Activated naive CD4-positive, alpha-beta T cell treated with anti-CD3 and anti-CD28 coated beads, Interleukin-2, amount 10 ng/mL, durations not matched to agents 7 days and 5 days (primary cell): ENCODE results near the gene PAX2.

ENCODE experiments used
- CTCF ChIA-PET: fragments of 350-600 bp; sonication (Branson Sonifier 250); formaldehyde crosslinking; loops from one replicate; lab custom pipeline; 2021; ENCODE audit warnings: antibody characterized with exemption; lab: Charles Lee
- DNase-seq: peaks from one replicate; pipeline ENCODE4 v3.0.0-alpha.2; 2020
- H3K27ac Mint-ChIP-seq: one replicate; pipeline ENCODE4 v1.8.0; 2021; ENCODE audit warnings: mild to moderate bottlenecking, moderate library complexity, mixed read lengths
- H3K27me3 Mint-ChIP-seq: one replicate; pipeline ENCODE4 v1.8.0; 2021; ENCODE audit warnings: mild to moderate bottlenecking, mixed read lengths
- H3K36me3 Mint-ChIP-seq: one replicate; pipeline ENCODE4 v1.8.0; 2021; ENCODE audit warnings: mixed read lengths
- H3K4me1 Mint-ChIP-seq: one replicate; pipeline ENCODE4 v1.8.0; 2021; ENCODE audit warnings: mixed read lengths
- H3K4me3 Mint-ChIP-seq: one replicate; pipeline ENCODE4 v1.8.0; 2021; ENCODE audit warnings: mild to moderate bottlenecking, moderate library complexity, mixed read lengths
- H3K9me3 Mint-ChIP-seq: one replicate; pipeline ENCODE4 v1.8.0; 2021; ENCODE audit warnings: mixed read lengths

Gene PAX2

DNA sequence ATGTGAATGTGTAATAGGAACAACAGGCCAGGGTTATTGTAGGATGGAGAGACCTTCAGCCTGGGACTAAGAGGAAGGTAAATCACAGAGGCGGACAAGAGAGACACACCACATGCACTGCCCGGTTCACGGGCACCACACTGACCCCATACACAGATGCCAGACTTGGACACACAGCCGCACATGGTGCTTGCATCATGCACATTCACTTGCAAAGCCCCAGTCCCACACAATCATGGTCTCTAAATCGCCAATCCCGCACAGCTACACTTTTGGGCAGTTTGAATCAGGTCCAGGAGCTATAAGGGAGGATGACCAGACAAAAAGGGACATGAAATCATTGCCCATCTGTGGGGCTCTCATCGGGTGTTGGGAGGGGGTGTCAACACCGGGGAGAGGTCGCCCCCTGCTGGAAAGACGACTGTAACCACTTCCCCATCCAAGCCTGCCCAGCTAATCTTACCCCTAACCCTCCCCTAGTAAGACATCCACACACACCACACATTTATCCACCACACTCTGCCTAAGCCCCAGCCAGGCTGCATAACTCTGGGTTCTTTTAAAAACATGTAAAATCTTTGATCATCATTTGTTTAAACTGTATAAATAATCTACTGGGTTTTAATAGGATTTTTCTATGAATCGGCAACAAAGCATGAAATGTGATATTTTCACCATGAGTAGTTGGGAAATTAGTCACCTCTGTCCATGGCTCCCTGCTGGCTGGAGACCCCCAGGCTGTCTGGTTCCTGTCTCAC is 126.8 kb downstream of the PAX2 start:
- Mint-ChIP-seq H3K4me3 (no peak overlapping the region), H3K36me3 (no peaks in the 10 kb centered on the region), H3K4me1 (no peaks in the 10 kb centered on the region), H3K9me3 (no peaks in the 10 kb centered on the region), H3K27me3 (peaks cover 41% of the 10 kb centered on the region), H3K27ac (no peak overlapping the region)
- CTCF ChIA-PET: interaction anchor here (0.7 to 2.8 kb wide), 12 partner anchors 15 to 421 kb away, joined by 3 to 12 read pairs (median 4); no protein-coding TSS in a partner anchor
- DNase-seq: peak; percentile 72

DNA sequence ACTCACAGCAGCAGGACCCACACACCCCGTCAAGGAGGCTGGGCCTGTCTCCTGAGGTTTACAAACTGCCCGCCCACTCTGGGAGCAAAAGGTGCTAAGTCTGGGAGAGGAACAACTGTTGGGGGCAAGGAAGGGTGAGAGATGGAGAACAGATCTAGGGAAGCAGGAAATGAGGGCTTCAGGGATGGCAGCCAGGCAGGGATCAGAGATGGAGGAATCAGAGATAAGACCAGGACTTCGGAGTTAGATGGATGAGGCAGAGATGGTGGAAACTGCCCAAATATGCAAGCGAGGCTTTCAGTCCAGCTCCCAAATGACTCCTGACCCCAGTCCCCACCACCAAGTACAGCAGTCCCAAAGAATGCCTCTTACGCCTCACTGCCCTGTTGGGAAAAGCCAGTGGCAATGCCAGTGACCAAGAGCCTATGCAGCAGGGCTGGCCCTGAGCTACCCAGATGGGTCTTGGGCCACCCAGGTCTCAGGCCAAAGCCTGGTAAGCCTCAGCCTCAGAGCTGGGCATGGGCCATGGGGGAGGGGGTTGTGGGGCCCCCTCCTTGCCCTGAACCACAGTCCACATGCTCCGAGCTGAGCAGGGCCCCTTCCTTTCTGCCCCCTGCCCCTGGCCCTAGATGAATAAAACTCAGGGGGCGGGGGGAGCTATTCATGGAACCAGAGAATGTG is 127.9 kb downstream of the PAX2 start:
- CTCF ChIA-PET: interaction anchor here (1.5 to 2.8 kb wide), 2 partner anchors 50 to 312 kb away, joined by 5 to 12 read pairs; no protein-coding TSS in a partner anchor
- no peak for DNase-seq
- Mint-ChIP-seq H3K4me1 (no peaks in the 10 kb centered on the region), H3K9me3 (no peaks in the 10 kb centered on the region), H3K27me3 (peaks cover 41% of the 10 kb centered on the region), H3K27ac (no peak overlapping the region), H3K4me3 (no peak overlapping the region), H3K36me3 (no peaks in the 10 kb centered on the region)

DNA sequence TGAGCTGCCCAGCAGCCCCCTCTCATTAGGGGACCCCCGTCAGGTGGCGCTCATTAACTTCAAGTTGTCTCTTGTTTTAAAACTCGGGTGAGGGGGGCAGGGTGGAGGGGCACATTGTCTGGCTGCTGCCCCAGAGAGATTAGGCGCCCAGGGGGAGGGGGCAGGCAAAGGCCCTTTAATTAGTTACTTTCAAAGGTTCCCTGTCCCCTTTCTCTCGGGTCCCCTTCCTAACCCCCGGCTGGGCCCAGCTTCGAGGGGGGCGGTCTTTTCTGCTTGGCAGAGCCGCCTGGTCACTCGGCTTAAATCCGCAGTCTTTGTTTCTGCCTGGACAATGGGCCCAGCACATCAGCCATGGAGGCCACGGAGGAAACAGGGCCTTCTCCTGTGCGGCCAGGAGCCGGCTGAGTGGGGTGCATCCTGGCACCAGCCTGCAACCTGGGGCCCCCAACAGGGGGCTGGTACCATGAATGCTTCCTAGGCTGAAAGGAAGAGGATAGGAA is 128.5 kb downstream of the PAX2 start:
- no peak for DNase-seq
- no peak overlapping the region for H3K27ac Mint-ChIP-seq
- no peaks in the 10 kb centered on the region for H3K36me3 Mint-ChIP-seq
- CTCF ChIA-PET: no interaction called here
- H3K27me3 Mint-ChIP-seq: peaks cover 41% of the 10 kb centered on the region
- H3K4me3 Mint-ChIP-seq: no peak overlapping the region
- H3K9me3 Mint-ChIP-seq: no peaks in the 10 kb centered on the region
- H3K4me1 Mint-ChIP-seq: no peaks in the 10 kb centered on the region

DNA sequence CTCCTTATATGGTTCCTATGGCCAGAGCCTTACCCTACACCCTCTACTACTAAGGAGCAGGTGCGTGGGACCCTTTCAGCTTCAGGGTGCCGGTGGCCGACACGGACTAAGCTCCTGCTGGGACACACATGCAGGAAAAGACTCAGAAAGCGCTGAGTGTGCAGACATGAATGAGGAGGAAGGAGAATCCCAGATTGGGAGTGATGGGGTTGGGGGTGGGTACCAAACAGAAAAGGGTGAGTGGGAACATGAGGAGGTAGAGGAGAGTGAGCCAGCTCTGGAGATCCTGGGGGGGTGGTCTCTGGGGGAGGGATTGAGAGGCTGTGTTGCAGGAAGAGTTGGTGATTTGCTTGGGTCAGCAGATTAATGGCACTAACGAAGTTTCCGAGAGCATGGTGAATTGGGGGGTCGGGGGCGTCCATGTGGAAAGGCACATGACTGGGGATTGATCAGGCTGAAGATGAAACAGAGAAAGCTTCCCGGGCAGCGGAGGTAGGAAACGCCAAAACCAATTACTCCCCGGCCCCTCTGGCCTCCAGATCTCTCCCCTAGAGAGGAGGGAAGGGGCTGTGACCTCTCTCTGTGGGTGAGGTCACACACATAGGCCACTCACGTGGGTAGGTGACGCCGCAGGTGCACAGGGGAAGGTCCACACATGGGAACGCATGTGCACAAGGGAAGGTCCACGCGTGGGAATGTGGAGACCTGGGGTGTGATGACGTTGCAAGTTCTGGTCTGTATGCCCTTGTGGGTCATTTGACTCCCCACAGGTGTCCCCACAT is 129.5 kb downstream of the PAX2 start:
- CTCF ChIA-PET: no interaction called here
- peaks cover 44% of the 10 kb centered on the region for H3K27me3 Mint-ChIP-seq
- no peak overlapping the region for H3K4me3 Mint-ChIP-seq
- no peaks in the 10 kb centered on the region for H3K4me1 Mint-ChIP-seq
- H3K27ac Mint-ChIP-seq: no peak overlapping the region
- H3K9me3 Mint-ChIP-seq: no peaks in the 10 kb centered on the region
- no peak for DNase-seq
- H3K36me3 Mint-ChIP-seq: no peaks in the 10 kb centered on the region

DNA sequence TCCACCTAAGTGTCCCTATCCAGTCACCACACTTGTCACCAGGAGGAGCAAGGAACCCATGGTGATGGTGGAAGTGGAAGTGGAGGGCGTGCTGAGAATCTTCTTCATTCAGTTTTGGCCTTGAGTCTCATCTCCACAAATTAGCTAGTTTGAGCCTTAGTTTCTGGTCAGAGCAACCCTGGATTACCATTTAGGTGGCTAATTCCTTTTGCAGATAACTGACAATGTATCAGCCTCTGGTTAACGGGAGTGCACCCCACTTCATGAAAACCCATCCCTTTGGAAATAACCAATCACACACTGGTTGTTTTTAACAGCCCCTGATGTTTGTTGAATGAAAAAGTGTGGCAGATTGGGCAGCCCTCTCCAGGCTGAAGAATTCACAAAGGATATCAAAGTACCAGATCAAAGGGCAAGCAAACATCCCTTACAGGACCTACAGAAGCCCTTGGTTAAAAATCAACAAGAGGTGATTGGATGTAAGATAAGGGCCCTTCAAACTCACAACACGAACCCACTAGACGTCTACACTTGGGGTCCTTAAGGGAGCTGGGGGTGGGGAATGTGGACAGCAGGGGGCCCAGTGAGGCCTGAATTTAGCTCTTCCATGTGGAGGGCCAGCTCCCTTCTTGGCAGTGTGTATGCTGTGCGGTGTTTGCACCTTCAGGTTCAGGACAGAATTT is 130.2 kb downstream of the PAX2 start:
- no peak for DNase-seq
- Mint-ChIP-seq H3K27me3 (peaks cover 44% of the 10 kb centered on the region), H3K4me3 (no peak overlapping the region), H3K36me3 (no peaks in the 10 kb centered on the region), H3K9me3 (no peaks in the 10 kb centered on the region), H3K4me1 (no peaks in the 10 kb centered on the region), H3K27ac (no peak overlapping the region)
- CTCF ChIA-PET: no interaction called here

DNA sequence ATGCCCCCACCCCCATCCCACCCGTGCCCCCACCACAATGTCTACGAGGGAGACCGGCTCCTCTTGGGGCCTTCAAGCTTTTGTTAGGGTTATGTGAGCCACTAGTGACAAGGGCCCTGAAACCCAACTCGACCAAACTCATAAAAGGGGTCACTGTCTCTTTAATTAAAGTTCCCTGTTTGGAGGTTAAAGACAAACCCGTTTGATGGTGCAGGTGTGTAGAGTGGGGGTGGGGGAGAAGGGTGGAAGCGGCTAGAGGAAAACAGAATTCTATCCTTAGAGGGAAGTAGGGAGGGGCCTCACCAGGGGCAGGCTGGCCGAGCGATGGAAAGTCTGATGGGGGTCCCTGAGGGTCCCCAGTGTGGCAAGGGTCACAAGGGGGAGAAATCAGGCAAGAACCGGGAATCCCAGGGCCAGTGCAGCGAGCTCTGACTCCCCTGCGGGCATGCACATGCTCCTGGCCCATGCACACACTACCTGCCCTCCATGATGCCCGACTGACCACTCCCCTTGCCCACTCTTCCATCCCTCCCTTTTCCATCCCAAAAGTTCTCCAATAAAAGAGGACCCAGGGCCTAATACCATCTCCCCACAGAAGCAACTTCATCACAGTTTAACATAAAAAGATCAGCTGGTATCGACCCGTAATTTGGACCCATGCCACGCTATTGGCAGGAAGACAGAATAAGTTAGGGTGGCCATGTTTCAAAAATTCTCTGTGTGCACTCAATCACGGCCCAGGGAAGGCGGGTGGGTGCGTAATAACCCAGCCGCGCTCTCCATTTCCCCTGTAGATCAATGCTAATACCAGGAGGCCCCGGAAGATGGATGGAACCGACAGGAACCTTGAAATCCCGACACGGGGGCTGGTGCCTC is 131.4 kb downstream of the PAX2 start:
- CTCF ChIA-PET: interaction anchor here (2.9 kb wide), 1 partner anchor 11 kb away, joined by 13 read pairs; no protein-coding TSS in a partner anchor
- DNase-seq: no peak

DNA sequence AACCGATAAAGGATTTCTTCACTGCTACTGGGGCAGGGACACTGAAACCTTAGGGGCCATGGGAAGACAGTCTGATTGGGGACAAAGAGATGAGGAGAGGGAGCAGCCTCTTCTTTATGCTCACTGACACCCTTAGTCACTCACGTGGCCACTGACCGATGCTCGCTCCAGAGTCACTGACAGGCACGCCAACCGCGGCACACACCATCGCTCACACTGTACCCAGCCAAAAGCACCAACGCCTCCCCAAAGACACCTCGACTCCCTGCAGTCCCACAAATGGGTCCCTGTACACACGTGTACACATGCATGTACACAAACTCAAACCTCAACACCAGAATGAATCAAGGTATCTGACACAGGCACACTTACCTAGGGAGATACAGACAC is 132.1 kb downstream of the PAX2 start:
- Mint-ChIP-seq H3K27ac (no peak overlapping the region), H3K36me3 (no peaks in the 10 kb centered on the region), H3K4me1 (no peaks in the 10 kb centered on the region), H3K9me3 (no peaks in the 10 kb centered on the region), H3K27me3 (peaks cover 45% of the 10 kb centered on the region), H3K4me3 (no peak overlapping the region)
- DNase-seq: no peak
- CTCF ChIA-PET: interaction anchor here (1.7 to 2.9 kb wide), 2 partner anchors 11 to 134 kb away, joined by 4 to 13 read pairs; no protein-coding TSS in a partner anchor

More for the DNA sequence above, 131.4 kb downstream of the PAX2 start:
- Mint-ChIP-seq H3K4me1 (no peaks in the 10 kb centered on the region), H3K4me3 (no peak overlapping the region), H3K27ac (no peak overlapping the region), H3K27me3 (peaks cover 44% of the 10 kb centered on the region), H3K9me3 (no peaks in the 10 kb centered on the region), H3K36me3 (no peaks in the 10 kb centered on the region)

DNA sequence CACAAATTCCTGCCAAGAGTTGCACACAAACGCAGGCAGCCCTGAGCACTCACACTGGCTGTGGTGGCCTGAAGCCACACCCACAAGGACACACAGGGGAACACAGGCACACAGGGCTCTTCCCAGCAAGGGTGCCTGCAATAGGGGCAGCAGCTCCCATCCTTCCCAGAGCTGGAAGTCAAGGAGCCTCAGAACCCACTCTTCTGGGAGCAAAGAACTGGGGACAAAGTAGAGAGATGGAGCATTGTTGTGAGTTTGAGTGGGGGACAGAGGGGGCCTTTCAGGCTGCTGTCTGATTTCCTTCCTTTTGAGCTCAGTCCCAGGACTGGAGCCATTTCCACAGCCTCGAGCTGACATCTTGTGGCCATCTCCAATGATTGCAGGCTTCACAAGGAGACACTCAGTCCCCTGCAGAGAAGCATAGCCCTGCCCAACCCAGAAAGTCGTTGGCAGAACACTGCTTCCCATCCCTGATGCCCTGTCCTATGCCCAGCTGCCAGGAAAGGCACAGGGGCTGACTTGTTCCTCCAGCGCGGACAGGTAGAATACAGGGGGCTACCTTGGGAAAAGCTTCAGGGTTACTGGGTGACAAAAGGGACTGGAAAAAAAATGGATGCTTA is 133.0 kb downstream of the PAX2 start:
- no peaks in the 10 kb centered on the region for H3K4me1 Mint-ChIP-seq
- H3K27me3 Mint-ChIP-seq: peaks cover 48% of the 10 kb centered on the region
- H3K27ac Mint-ChIP-seq: no peak overlapping the region
- no peaks in the 10 kb centered on the region for H3K9me3 Mint-ChIP-seq
- peak; percentile 55 for DNase-seq
- CTCF ChIA-PET: interaction anchor here (0.6 to 2.9 kb wide), 11 partner anchors 10 to 536 kb away, joined by 3 to 13 read pairs (median 3); no protein-coding TSS in a partner anchor
- no peaks in the 10 kb centered on the region for H3K36me3 Mint-ChIP-seq
- no peak overlapping the region for H3K4me3 Mint-ChIP-seq
